Renal cortical epithelial cell (primary cell): Measurements from ENCODE around the gene ERFE. TPM values are rescaled to one million over a fixed set of nuclear protein-coding genes. Genes with fewer than 3 reads are reported as not detected.

Experiments used
- DNase-seq: peaks from one replicate; pipeline ENCODE4 v3.0.0-alpha.2; 2011; ENCODE audit warnings: low read depth
- total RNA-seq: library from RNA; depleted of rRNA; stranded (reverse); fragments of >200 nt; gene quantifications from 2 replicates; pipeline ENCODE4 v1.2.3, GENCODE V29; 2014

The ERFE gene
- total RNA-seq, 1 donor from 2014 or later: 10.4 TPM

- no peak for DNase-seq
Measured at GRCh38 chr2:238203973-238204683, 45.4 kb downstream of the ERFE start.

- no peak for DNase-seq
Measured at GRCh38 chr2:238207006-238207405, 48.2 kb downstream of the ERFE start.

DNA sequence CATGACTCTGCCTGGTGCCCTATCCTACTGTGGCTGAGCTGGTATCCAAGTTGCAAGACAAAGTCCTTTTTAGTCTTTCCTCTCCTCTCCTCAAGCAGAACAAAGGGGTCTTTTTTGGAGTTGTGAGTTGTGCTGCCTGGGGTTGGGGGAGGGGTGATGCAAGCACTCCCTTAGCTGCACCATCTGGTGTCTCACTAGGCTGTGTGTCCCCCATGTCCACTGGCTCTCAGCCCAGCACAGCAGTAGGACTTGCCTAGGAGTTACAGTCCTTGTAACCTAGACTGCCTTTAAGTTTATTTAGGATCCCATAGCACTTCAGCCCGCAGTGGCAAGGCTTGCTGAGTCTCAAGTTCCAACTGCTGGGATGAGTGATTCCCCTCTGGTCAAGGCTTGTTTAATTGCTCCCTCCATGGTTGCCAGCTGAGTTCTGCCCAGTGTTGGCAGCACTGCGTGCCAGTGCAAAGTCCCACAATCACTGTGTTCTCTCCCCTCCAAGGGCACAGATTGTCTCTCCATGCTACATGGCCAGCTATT lies 57.9 kb downstream of the ERFE start:
- no peak for DNase-seq

Other genes with a start within 250 kb of the ERFE start
- gene UBE2F, start 192.0 kb upstream of the ERFE start, total RNA-seq: 56.0 and 61.1 TPM in 2 replicates
- 18.2 and 18.6 TPM in 2 replicates for gene SCLY, start 98.0 kb upstream of the ERFE start, total RNA-seq
- gene ESPNL, start 58.6 kb upstream of the ERFE start, total RNA-seq: 0.85 and 4.5 TPM in 2 replicates
- gene KLHL30, start 20.3 kb upstream of the ERFE start, total RNA-seq: 0.40 and 0.87 TPM in 2 replicates
- 11.8 and 20.7 TPM in 2 replicates for gene ILKAP, start 44.7 kb downstream of the ERFE start, total RNA-seq
- gene HES6, start 81.1 kb downstream of the ERFE start, total RNA-seq: 2.4 and 15.6 TPM in 2 replicates
- gene PER2, start 129.6 kb downstream of the ERFE start, total RNA-seq: 1.0 and 3.7 TPM in 2 replicates
- 6.4 and 25.3 TPM in 2 replicates for gene TRAF3IP1, start 161.5 kb downstream of the ERFE start, total RNA-seq